Mesodermal cell (in vitro differentiated cells): ENCODE data around the gene FOXJ3.
A peak's percentile ranks its signal among the peaks of the same experiment; 100 is the strongest.

Source experiments
- H3K27ac ChIP-seq: 2 replicates; pipeline ENCODE4 v1.7.0; 2013; ENCODE audit warnings: mild to moderate bottlenecking, low read depth, low read length, moderate library complexity; ENCODE audit not compliant: severe bottlenecking
- H3K36me3 ChIP-seq: 2 replicates; pipeline ENCODE4 v1.7.1; 2013; ENCODE audit warnings: mild to moderate bottlenecking, low read length, moderate library complexity; ENCODE audit not compliant: control insufficient read depth, insufficient read depth
- H3K4me1 ChIP-seq: one replicate; pipeline ENCODE4 v1.7.1; 2013; ENCODE audit warnings: mild to moderate bottlenecking, low read length; ENCODE audit not compliant: insufficient read depth, control insufficient read depth, poor library complexity, severe bottlenecking
- H3K4me3 ChIP-seq: 2 replicates; pipeline ENCODE4 v1.7.0; 2013; ENCODE audit warnings: low read length, control low read depth, mild to moderate bottlenecking; ENCODE audit not compliant: insufficient read depth, poor library complexity, severe bottlenecking; ENCODE audit errors: extremely low read depth
- H3K9me3 ChIP-seq: 2 replicates; pipeline ENCODE4 v1.7.1; 2013; ENCODE audit warnings: mild to moderate bottlenecking, low read length, moderate library complexity; ENCODE audit not compliant: control insufficient read depth
- WGBS, 2 experiments: methylation state at CpG; one replicate each; pipeline ENCODE4 v1.1.5; 2013; ENCODE audit warnings: missing lambda C conversion rate in 2 of 2; ENCODE audit not compliant: insufficient coverage in 2 of 2; 5-methylcytosine and 5-hydroxymethylcytosine counted together

Gene FOXJ3

GRCh38 chr1:42319871-42320484 lies 15.1 kb downstream of the FOXJ3 start:
- no peak overlapping the region for H3K4me3 ChIP-seq
- WGBS, 2 experiments = 82 to 100% methylated on average over 1 to 3 of the region's 6 CpGs
- peak overlapping the region; percentile 51 for H3K27ac ChIP-seq
- H3K4me1 ChIP-seq = peaks cover 22% of the 10 kb centered on the region
- peaks cover 3% of the 10 kb centered on the region for H3K36me3 ChIP-seq
- H3K9me3 ChIP-seq = no peaks in the 10 kb centered on the region

GRCh38 chr1:42319128-42319851 lies 15.7 kb downstream of the FOXJ3 start:
- WGBS, 2 experiments = 95% methylated on average over 2 of the region's 4 CpGs; no CpG with 5 or more reads in 1 of the 2 experiments
- peak overlapping the region; percentile 51 for H3K27ac ChIP-seq
- H3K4me1 ChIP-seq = peaks cover 22% of the 10 kb centered on the region

GRCh38 chr1:42318601-42319000 lies 16.4 kb downstream of the FOXJ3 start:
- Histone ChIP-seq H3K9me3 (no peaks in the 10 kb centered on the region), H3K27ac (no peak overlapping the region), H3K36me3 (peaks cover 2% of the 10 kb centered on the region), H3K4me1 (peaks cover 22% of the 10 kb centered on the region), H3K4me3 (no peak overlapping the region)
- 85 to 93% methylated on average over 2 of the region's 4 CpGs for WGBS, 2 experiments

More at GRCh38 chr1:42319128-42319851, 15.7 kb downstream of the FOXJ3 start:
- H3K9me3 ChIP-seq = no peaks in the 10 kb centered on the region
- H3K36me3 ChIP-seq = peaks cover 3% of the 10 kb centered on the region
- no peak overlapping the region for H3K4me3 ChIP-seq

- no peaks in the 10 kb centered on the region for H3K9me3 ChIP-seq
- peaks cover 22% of the 10 kb centered on the region for H3K4me1 ChIP-seq
- no peaks in the 10 kb centered on the region for H3K36me3 ChIP-seq
- WGBS, 2 experiments = 82 to 94% methylated on average over 1 of the region's 1 CpG
- no peak overlapping the region for H3K27ac ChIP-seq
- H3K4me3 ChIP-seq = no peak overlapping the region
Measured at GRCh38 chr1:42317308-42317707, 17.7 kb downstream of the FOXJ3 start.

- Histone ChIP-seq H3K4me3 (no peak overlapping the region), H3K27ac (no peak overlapping the region), H3K36me3 (no peaks in the 10 kb centered on the region), H3K4me1 (peaks cover 18% of the 10 kb centered on the region), H3K9me3 (no peaks in the 10 kb centered on the region)
- 80% methylated on average over 2 of the region's 2 CpGs; no CpG with 5 or more reads in 1 of the 2 experiments for WGBS, 2 experiments
Measured at GRCh38 chr1:42316292-42316691, 18.7 kb downstream of the FOXJ3 start.

GRCh38 chr1:42315500-42315899 lies 19.5 kb downstream of the FOXJ3 start:
- Histone ChIP-seq H3K4me3 (no peak overlapping the region), H3K4me1 (peaks cover 10% of the 10 kb centered on the region), H3K27ac (no peak overlapping the region), H3K9me3 (no peaks in the 10 kb centered on the region), H3K36me3 (no peaks in the 10 kb centered on the region)
- 100% methylated on average over 2 of the region's 2 CpGs for WGBS, 2 experiments

- no peaks in the 10 kb centered on the region for H3K4me1 ChIP-seq
- peaks cover 4% of the 10 kb centered on the region for H3K36me3 ChIP-seq
- 82 to 96% methylated on average over 3 of the region's 3 CpGs for WGBS, 2 experiments
- H3K9me3 ChIP-seq = no peaks in the 10 kb centered on the region
- no peak overlapping the region for H3K4me3 ChIP-seq
- H3K27ac ChIP-seq = no peak overlapping the region
Measured at GRCh38 chr1:42313970-42314369, 21.1 kb downstream of the FOXJ3 start.

- H3K4me1 ChIP-seq = no peaks in the 10 kb centered on the region
- H3K36me3 ChIP-seq = peaks cover 9% of the 10 kb centered on the region
- 81 to 92% methylated on average over 4 to 6 of the region's 7 CpGs for WGBS, 2 experiments
- no peak overlapping the region for H3K4me3 ChIP-seq
- no peak overlapping the region for H3K27ac ChIP-seq
- no peaks in the 10 kb centered on the region for H3K9me3 ChIP-seq
Measured at GRCh38 chr1:42312576-42313212, 22.3 kb downstream of the FOXJ3 start.

GRCh38 chr1:42311897-42312296 lies 23.1 kb downstream of the FOXJ3 start:
- peaks cover 13% of the 10 kb centered on the region for H3K36me3 ChIP-seq
- no peaks in the 10 kb centered on the region for H3K4me1 ChIP-seq
- H3K9me3 ChIP-seq = no peaks in the 10 kb centered on the region
- 100% methylated on average over 3 to 4 of the region's 4 CpGs for WGBS, 2 experiments
- H3K27ac ChIP-seq = no peak overlapping the region
- no peak overlapping the region for H3K4me3 ChIP-seq

- Histone ChIP-seq H3K4me1 (no peaks in the 10 kb centered on the region), H3K36me3 (peaks cover 15% of the 10 kb centered on the region), H3K4me3 (no peak overlapping the region), H3K27ac (no peak overlapping the region), H3K9me3 (no peaks in the 10 kb centered on the region)
- WGBS, 2 experiments = no CpG with 5 or more reads among the region's 1 CpG
Measured at GRCh38 chr1:42311138-42311537, 23.9 kb downstream of the FOXJ3 start.
